Measurements from ENCODE around the gene DOCK9.

Gene DOCK9, protein sequence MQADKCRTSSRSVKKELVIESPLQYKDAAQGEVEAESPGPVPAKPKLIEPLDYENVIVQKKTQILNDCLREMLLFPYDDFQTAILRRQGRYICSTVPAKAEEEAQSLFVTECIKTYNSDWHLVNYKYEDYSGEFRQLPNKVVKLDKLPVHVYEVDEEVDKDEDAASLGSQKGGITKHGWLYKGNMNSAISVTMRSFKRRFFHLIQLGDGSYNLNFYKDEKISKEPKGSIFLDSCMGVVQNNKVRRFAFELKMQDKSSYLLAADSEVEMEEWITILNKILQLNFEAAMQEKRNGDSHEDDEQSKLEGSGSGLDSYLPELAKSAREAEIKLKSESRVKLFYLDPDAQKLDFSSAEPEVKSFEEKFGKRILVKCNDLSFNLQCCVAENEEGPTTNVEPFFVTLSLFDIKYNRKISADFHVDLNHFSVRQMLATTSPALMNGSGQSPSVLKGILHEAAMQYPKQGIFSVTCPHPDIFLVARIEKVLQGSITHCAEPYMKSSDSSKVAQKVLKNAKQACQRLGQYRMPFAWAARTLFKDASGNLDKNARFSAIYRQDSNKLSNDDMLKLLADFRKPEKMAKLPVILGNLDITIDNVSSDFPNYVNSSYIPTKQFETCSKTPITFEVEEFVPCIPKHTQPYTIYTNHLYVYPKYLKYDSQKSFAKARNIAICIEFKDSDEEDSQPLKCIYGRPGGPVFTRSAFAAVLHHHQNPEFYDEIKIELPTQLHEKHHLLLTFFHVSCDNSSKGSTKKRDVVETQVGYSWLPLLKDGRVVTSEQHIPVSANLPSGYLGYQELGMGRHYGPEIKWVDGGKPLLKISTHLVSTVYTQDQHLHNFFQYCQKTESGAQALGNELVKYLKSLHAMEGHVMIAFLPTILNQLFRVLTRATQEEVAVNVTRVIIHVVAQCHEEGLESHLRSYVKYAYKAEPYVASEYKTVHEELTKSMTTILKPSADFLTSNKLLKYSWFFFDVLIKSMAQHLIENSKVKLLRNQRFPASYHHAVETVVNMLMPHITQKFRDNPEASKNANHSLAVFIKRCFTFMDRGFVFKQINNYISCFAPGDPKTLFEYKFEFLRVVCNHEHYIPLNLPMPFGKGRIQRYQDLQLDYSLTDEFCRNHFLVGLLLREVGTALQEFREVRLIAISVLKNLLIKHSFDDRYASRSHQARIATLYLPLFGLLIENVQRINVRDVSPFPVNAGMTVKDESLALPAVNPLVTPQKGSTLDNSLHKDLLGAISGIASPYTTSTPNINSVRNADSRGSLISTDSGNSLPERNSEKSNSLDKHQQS (N-terminal part only)

GRCh38 chr13:98977568-98978265, at the start of gene DOCK9:
DOCK9 (minus strand) TSS chr13:98978064; CDS start chr13:98977909, 155 bp downstream.
- no peak for DNase-seq (ENCODE audit: low read depth)

DNA sequence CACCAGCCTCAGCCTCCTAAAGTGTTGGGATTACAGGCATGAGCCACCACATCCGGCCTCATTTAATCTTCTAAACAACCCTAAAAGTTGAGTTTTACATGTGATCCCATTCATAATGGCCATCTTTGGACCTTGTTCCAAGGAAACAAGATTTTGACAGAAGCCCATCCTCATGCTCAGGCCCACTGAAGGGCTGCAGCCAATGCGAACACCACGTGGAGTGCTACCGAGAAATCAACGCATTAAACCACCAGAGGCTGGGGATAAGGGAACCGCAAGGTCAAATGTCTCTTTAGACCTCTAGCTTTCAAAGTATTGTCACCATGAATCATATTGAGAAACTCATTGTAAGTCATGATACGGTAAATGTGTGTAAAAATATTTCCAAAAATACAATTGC, 49.4 kb upstream of the DOCK9 start:
- DNase-seq (ENCODE audit: low read depth): no peak

GRCh38 chr13:99022941-99023340, 45.1 kb upstream of the DOCK9 start:
- DNase-seq (ENCODE audit: low read depth): no peak

DNA sequence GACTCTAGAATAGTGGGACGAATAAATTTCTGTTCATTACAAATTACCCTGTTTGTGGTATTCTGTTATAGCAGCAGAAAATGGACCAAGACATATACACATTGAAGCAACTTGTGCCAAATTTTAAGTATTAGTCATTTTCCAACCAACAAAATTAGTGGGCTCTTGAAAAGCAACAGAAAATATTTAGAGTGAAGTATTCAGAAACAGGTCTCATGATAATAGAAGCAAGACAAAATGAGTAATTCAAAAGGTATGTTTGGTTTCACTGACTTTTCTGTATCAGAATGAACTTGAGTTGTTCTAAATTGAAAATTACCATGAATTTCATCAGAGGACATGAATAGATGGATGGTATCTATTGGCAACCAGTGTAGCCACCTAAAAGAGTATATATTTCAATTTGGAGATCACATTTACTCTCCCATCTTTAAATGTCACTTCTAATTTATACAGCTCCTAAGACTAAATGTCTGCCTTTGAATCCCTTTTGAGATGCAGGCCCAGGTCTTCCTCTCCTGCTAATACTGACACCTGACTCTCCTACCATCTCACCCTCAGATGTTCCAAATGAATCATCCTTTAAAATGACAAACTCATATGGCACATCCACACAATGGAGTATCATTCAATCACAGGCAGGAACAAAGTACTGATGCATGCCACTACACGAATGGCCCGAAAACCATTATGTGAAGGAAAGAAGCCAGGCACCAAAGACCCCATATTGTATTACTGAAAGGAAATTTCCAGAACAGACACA, 40.7 kb upstream of the DOCK9 start:
- DNase-seq (ENCODE audit: low read depth): no peak

DNA sequence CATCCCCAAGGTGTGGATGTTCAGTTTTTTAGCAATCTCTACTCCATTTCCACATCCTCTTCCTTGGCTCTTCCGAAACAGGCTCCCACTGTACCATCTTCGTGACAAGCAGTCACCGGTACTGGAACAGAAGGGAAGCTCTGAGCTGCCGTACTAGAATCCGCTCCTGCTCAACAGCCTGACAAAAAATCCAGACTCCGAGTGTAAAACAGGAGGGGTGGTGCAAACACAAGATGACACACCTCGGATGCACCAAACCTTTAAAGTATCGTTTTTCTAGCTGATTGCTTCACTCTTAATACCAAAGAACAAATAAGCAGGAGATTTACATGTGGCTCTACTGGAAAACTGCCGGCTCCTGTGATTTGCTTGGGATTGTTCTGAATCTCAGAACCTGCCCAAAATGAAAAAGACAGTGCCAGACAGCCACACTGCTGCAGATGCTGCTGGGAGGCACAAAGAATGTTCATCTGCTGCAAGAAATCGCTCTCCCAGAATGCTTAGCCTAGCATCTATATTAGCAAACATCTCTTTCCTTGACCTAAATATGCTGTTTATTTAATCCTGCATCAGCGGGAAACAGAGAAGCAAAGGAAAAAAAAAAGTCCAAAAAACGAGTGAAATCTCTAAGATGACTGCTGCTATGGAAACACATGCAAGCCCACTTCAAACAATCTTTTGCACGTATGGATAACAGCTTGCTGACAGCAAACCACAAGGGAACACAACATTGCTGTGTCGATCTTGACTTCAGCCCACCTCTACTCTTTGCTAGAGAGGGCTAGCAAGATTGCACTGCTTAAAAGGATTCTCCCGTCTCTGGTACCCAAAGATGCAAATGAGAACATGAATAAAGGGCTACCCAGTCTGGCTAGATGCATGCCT, 38.0 kb upstream of the DOCK9 start:
- no peak for DNase-seq (ENCODE audit: low read depth)

- no peak for DNase-seq (ENCODE audit: low read depth)
Observed at GRCh38 chr13:99014522-99014921, 36.7 kb upstream of the DOCK9 start.

DNA sequence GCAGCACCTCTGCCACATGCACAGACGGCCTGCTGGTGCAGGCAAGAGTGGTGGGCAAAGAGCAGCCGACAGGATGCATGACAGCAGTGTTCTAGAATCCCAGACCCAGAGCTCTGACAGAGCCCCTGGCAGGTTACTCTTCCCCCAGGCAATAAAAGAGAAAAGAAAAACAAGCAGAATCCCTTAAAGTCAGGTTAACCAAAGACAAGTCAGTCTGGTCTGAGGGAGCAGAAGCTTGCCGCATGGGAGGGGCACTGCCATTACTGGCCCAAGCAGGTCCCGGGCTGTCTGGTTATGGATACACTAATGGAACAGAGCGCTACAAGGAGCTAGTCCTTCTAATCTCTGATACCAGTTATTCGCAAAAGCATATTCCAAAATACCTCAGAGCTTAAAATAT, 36.1 kb upstream of the DOCK9 start:
- no peak for DNase-seq (ENCODE audit: low read depth)

- no peak for DNase-seq (ENCODE audit: low read depth)
Observed at GRCh38 chr13:99012539-99012938, 34.7 kb upstream of the DOCK9 start.

- DNase-seq (ENCODE audit: low read depth): no peak
Observed at GRCh38 chr13:99009987-99010551, 32.2 kb upstream of the DOCK9 start.

- no peak for DNase-seq (ENCODE audit: low read depth)
Observed at GRCh38 chr13:99008577-99008976, 30.7 kb upstream of the DOCK9 start.

DNA sequence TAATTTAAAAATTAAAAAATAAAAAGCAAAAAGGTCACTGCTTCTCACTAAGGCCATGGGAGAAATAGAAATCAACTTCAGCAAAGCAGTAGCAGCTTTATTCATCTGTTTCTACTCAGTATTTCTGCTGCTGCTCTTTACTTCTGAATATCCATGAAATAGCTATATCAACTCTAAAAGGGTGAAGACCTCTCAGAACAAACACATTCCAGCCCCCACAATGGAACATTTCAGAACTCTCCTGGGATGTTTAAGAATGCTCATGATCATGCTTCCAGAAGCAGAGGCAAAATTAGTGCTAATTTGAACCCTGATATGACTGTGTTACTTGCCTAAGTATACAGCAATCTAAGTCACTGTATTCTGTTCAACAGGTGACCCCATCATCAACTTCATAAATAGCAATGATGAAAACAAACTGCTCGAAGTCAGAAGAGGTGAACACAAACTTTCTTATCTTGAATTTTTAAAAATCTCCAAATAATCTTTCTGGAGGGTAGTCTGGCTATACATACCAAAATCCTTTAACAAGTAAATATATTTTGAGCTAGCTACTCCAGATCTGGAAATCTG, 29.6 kb upstream of the DOCK9 start:
- DNase-seq (ENCODE audit: low read depth): no peak

- no peak for DNase-seq (ENCODE audit: low read depth)
Observed at GRCh38 chr13:99005609-99006008, 27.7 kb upstream of the DOCK9 start.

DNA sequence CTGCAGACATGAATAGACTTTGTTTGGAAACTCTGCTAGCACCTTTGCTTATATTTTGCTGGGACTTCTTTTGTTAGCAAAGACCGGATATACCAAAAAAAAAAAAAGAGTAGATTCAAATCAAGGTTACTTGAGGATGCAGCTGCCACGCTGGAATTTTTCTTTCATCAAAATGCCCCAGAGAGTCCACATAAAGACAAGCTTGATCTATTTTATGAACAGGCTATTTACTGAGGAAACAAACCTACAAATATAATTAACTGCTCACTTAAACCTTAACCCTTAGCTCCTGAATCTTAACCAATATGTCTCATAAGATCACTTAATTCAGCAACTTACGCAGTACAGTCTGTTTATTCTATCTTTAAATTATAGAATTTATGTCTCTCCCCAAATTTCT, 27.1 kb upstream of the DOCK9 start:
- no peak for DNase-seq (ENCODE audit: low read depth)

DNA sequence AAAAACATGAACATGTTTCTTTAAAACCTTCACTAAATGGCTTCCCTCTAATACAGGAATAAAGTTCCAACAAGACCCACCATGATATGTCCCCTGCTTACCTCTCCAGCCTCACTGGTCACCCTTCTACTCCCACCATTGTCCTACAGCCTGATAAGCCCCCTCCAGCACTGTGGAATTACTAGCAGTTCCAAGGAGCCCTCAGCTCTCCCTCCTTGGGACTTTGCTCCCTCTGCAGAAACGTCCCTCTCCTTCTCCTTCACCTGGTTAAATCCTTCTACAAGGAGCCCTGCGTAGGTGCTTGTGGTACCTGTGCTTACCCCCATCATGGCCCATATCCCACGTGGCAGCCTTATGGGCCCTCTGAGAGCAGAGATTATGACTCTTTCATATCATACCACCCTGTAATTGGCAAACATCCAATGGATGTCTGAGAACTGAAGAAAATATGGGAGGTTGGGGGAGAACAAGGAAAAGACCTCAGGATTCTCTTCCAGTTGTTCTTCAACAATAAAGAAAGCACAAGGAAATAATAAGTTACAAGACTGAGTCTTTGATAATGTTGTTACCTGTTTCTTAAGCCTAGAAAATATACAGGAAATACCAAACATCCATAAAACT, 26.1 kb upstream of the DOCK9 start:
- DNase-seq (ENCODE audit: low read depth): no peak

DNA sequence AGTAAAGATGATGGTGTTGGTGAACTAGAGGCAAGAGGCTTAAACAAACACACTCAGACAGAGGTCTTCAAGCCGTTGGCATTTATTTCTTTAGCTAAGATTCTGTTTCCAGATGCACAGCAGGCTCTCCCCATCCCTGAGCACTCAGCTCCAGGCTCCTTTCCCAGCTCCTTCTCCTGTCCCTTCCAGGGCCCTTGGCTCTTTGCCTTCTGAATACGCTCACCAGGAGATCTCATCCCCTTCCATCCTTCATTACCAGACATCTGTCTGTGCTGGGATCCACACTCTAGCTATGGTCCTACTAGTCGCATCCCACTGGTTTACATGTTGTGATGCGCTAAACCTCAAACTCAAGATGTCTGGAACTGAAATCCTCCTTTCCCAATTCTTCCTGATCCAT, 25.3 kb upstream of the DOCK9 start:
- DNase-seq (ENCODE audit: low read depth): no peak

GRCh38 chr13:99002172-99002710, 24.4 kb upstream of the DOCK9 start:
- DNase-seq (ENCODE audit: low read depth): no peak

GRCh38 chr13:99000137-99000536, 22.3 kb upstream of the DOCK9 start:
- no peak for DNase-seq (ENCODE audit: low read depth)

- no peak for DNase-seq (ENCODE audit: low read depth)
Observed at GRCh38 chr13:98999639-98999952, 21.7 kb upstream of the DOCK9 start.
